K562 (cell line): ENCODE results near the gene ZNF503. TPM values are rescaled to one million over a fixed set of nuclear protein-coding genes. Genes with fewer than 3 reads are reported as not detected.
A peak's percentile ranks its signal among the peaks of the same experiment; 100 is the strongest.

Experiments
- BRD9 ChIP-seq: fragments of 450-650 bp; IDR thresholded peaks from 2 replicates; pipeline ENCODE4 v1.6.1; 2018; ENCODE audit warnings: low read depth; ENCODE audit not compliant: partially characterized antibody
- CBX8 ChIP-seq: fragments of 200-600 bp; sonication (generic); IDR thresholded peaks from 2 replicates; pipeline ENCODE4 v1.6.1; 2012; ENCODE audit warnings: borderline replicate concordance, mixed run types, low read depth, mild to moderate bottlenecking, moderate library complexity, mixed read lengths, low read length, control low read depth, inconsistent platforms; ENCODE audit not compliant: poor library complexity, severe bottlenecking; ENCODE audit errors: extremely low read depth
- CEBPG ChIP-seq, 3 experiments: fragments of 200-800 bp in 1 of 3; sonication (Bioruptor generic) in 1 of 3; sonication (generic) in 1 of 3; formaldehyde crosslinking in 1 of 3; IDR thresholded peaks in 2 of 3; conservative IDR thresholded peaks in 1 of 3; 2 replicates each; pipeline versions ENCODE4 v1.6.1 to v1.8.0; 2016 to 2022; ENCODE audit warnings: missing compliant biosample characterization in 2 of 3, missing genetic modification characterization in 2 of 3, mild to moderate bottlenecking in 1 of 3, missing genetic modification reagents in 1 of 3
- ELF1 ChIP-seq: fragments of 200-800 bp; sonication (Bioruptor generic); IDR thresholded peaks from 2 replicates; pipeline ENCODE4 v1.6.1; 2016; ENCODE audit warnings: missing genetic modification characterization, missing compliant biosample characterization
- FOXM1 ChIP-seq, 2 experiments: fragments of 450-650 bp in 1 of 2; sonication (generic) in 1 of 2; formaldehyde crosslinking in 1 of 2; IDR thresholded peaks; 2 replicates each; pipeline versions ENCODE4 v1.6.1 to v1.9.0; 2017 to 2022; ENCODE audit warnings: low read depth in 2 of 2, mild to moderate bottlenecking in 2 of 2, missing genetic modification reagents in 1 of 2, moderate library complexity in 1 of 2
- HES1 ChIP-seq: fragments of 450-650 bp; IDR thresholded peaks from 2 replicates; pipeline ENCODE4 v1.6.1; 2016; ENCODE audit warnings: low read depth, mild to moderate bottlenecking, moderate library complexity
- MBD2 ChIP-seq: sonication (generic); IDR thresholded peaks from 2 replicates; pipeline ENCODE4 v1.6.1; 2016; ENCODE audit warnings: low read depth, borderline replicate concordance
- NR3C1 ChIP-seq: sonication (generic); formaldehyde crosslinking; IDR thresholded peaks from 2 replicates; pipeline ENCODE4 v1.8.1; 2022; ENCODE audit warnings: missing genetic modification reagents
- RBM34 ChIP-seq: fragments of 200-400 bp; formaldehyde crosslinking; IDR thresholded peaks from 2 replicates; pipeline ENCODE4 v1.6.1; 2018; ENCODE audit warnings: low read length, borderline replicate concordance; ENCODE audit not compliant: insufficient read depth
- TAF9B ChIP-seq: fragments of 450-650 bp; IDR thresholded peaks from 2 replicates; pipeline ENCODE4 v1.6.1; 2018; ENCODE audit warnings: mild to moderate bottlenecking; ENCODE audit not compliant: partially characterized antibody
- ZBTB40 ChIP-seq, 2 experiments: fragments of 450-650 bp in 1 of 2; sonication (generic) in 1 of 2; formaldehyde crosslinking in 1 of 2; IDR thresholded peaks; 2 replicates each; pipeline versions ENCODE4 v1.7.1 to v1.9.0; 2016 to 2022; ENCODE audit warnings: inconsistent platforms in 1 of 2, mild to moderate bottlenecking in 1 of 2, missing genetic modification reagents in 1 of 2
- ZC3H8 ChIP-seq: fragments of 450-650 bp; IDR thresholded peaks from 2 replicates; pipeline ENCODE4 v1.6.1; 2017
- ZKSCAN1 ChIP-seq: fragments of 150-350 bp; IDR thresholded peaks from 2 replicates; pipeline ENCODE4 v1.6.1; 2016; ENCODE audit warnings: low read depth, low read length
- polyA plus RNA-seq, 8 experiments: library from polyadenylated mRNA; depleted of rRNA in 4 of 8; stranded (reverse) in 5 of 8; unstranded in 3 of 8; fragments of >200 nt; fragmentation: Nextera tagmentation in 2 of 8; fragmentation: Illumina TruSeq in 1 of 8; extraction: Ambion mirVana in 2 of 8; extraction: Trizol in 1 of 8; gene quantifications; 2 replicates each; pipeline versions ENCODE4 v1.2.1 to v1.2.3, GENCODE V29; 2011 to 2014; ENCODE audit warnings: inconsistent platforms in 1 of 8, missing spikeins in 1 of 8
- total RNA-seq, 7 experiments: library from RNA; depleted of rRNA in 6 of 7; stranded (reverse); fragments of >200 nt in 6 of 7; fragmentation: Illumina TruSeq in 2 of 7; extraction: Trizol in 2 of 7; gene quantifications; 2 replicates each; pipeline versions ENCODE4 v1.2.1 to v1.2.3, GENCODE V29; 2011 to 2021; ENCODE audit warnings: low replicate concordance in 1 of 7
- TF ChIP-seq, protein P1 (sequence below): sonication (generic); formaldehyde crosslinking; IDR thresholded peaks from 2 replicates; pipeline ENCODE4 v1.8.0; 2022; ENCODE audit warnings: mild to moderate bottlenecking, missing genetic modification reagents
- TF ChIP-seq, protein P2 (sequence below): fragments of 250-450 bp; sonication (Bioruptor Pico); IDR thresholded peaks from 2 replicates; pipeline ENCODE4 v1.6.1; 2021; ENCODE audit warnings: mild to moderate bottlenecking

ZNF503 gene
- total and polyA plus RNA-seq, 9 of the 15 experiments (the other 6 are each of a cell fraction or from before 2014, with no cell fraction given) = not detected

DNA sequence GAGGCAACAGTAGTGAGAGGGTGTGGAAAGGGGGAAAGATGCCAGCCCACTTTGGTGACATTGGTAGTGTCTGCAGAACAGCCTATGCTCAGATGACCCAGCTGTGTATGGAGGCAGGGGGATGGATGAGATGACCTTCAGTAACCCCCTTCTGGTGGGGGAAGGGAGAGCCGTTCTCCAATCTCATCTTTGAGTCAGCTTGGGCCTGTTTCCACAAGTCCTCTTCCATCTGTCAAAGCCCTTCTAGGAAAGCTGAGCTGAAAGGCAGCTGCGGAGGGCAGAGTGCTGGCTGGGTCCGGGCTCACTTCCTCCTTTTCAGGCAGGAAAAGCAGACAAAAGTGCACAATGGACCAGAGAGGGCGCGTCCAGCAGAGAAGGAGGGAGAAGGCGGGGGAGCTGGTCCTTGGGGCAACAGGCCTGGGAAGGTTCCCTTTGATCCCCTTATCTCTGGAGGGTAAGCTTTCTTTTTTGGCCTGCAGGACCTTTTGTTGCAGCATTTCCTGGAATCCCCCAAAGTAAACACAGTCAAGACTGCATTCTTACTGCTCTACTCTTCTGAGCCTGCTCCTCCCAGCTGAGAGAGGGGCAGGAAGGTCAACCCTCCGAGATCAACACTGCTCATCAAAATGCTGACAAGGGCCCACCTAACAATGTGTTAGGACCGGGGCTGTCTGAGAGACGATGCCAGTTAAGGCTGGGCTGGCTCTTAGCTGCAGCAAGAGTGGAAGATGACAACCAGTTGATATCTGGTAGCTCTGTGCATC, 28.6 kb upstream of the ZNF503 start (continued):
- no peak for TF ChIP-seq ZBTB40 (IDR thresholded peaks at IDR 0.05)
- no peak for TF ChIP-seq ZBTB40 (CRISPR knock-in tag; IDR thresholded peaks at IDR 0.05)
- no peak for TF ChIP-seq BRD9
- TF ChIP-seq CEBPG (CRISPR knock-in tag; IDR thresholded peaks at IDR 0.05) = no peak
- TF ChIP-seq CEBPG (tag; conservative IDR thresholded peaks at IDR 0.05 in 1 of 2, IDR thresholded peaks at IDR 0.05 in 1 of 2) = 0 out of 4 replicates have a peak, but pooled peaks of 1 of the 2 experiments have one; percentile 28
- TF ChIP-seq, protein P1, sequence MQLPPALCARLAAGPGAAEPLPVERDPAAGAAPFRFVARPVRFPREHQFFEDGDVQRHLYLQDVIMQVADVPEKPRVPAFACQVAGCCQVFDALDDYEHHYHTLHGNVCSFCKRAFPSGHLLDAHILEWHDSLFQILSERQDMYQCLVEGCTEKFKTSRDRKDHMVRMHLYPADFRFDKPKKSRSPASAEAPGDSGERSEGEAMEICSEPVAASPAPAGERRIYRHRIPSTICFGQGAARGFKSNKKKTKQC (CRISPR knock-in tag) = no peak
- no peak for TF ChIP-seq NR3C1 (CRISPR knock-in tag)
- TF ChIP-seq FOXM1 (IDR thresholded peaks at IDR 0.05; ENCODE audit: low read depth) = no peak
- no peak for TF ChIP-seq FOXM1 (CRISPR knock-in tag; IDR thresholded peaks at IDR 0.05; ENCODE audit: low read depth)
- no peak for TF ChIP-seq ZC3H8
- no peak for TF ChIP-seq CBX8
- TF ChIP-seq RBM34 = no peak
- peak; percentile 59; the same call in 1 of the 2 replicates for TF ChIP-seq HES1
- TF ChIP-seq, protein P2, sequence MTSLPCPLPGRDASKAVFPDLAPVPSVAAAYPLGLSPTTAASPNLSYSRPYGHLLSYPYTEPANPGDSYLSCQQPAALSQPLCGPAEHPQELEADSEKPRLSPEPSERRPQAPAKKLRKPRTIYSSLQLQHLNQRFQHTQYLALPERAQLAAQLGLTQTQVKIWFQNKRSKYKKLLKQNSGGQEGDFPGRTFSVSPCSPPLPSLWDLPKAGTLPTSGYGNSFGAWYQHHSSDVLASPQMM (CRISPR knock-in tag) = no peak
- no peak for TF ChIP-seq TAF9B
- no peak for TF ChIP-seq MBD2
- TF ChIP-seq ZKSCAN1 = no peak
- peak; percentile 71 for TF ChIP-seq ELF1 (tag)
